GM23248 (cell line): ENCODE results near the gene CD80.

Source experiments
- EZH2 ChIP-seq: fragments of 200-600 bp; sonication (generic); IDR thresholded peaks from 2 replicates; pipeline ENCODE4 v1.6.1; 2018; ENCODE audit warnings: antibody characterized with exemption, mild to moderate bottlenecking; ENCODE audit not compliant: insufficient read depth, poor library complexity, severe bottlenecking
- EZH2phosphoT487 ChIP-seq: fragments of 200-600 bp; sonication (generic); IDR thresholded peaks from 2 replicates; pipeline ENCODE4 v1.6.1; 2018; ENCODE audit warnings: antibody characterized with exemption, moderate library complexity, mild to moderate bottlenecking, low read depth; ENCODE audit not compliant: insufficient read depth

DNA sequence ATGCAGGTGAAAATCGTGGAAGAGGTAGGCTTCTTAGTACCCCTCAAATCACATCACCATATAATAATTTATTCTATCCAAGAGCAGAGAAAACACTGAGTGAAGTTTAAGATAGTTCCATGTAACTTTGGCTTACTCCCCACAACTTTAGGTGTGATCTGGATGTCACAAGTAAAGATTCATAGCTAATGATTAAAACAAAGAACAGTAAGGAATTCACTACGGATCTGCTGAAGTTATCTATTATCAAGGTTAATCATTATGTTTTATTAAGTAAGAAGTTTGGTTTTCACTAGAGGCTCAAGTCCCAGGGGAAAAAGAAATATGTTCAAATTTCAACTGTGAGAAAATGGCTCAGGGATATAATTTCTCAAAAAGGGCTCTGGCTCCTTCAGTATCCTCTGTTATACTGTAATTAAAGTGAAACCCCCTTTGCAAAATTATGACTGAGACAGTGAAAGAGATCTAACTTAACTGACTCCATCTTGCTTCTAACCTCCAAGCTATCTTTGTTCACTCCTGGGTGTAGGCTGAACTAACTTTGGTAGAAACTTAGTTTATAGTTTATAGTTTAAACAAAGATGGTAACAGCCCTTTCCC, 17.1 kb downstream of the CD80 start:
- TF ChIP-seq EZH2 (no peak), EZH2phosphoT487 (no peak)
